NCI-H1694 treated with DMSO at 0.1 percent for 48 hours (cell line): ENCODE measurements around the gene PRM2.

Source experiments
- DNase-seq: peaks from one replicate; lab custom pipeline; 2025; lab: John Stamatoyannopoulos, UW

PRM2 gene

GRCh38 chr16:11248133-11248532 lies 28.1 kb downstream of the PRM2 start:
- peak; percentile 23 for DNase-seq

GRCh38 chr16:11245988-11246387 lies 30.3 kb downstream of the PRM2 start:
- no peak for DNase-seq

- DNase-seq: no peak
Measured at GRCh38 chr16:11245222-11245737, 31.0 kb downstream of the PRM2 start.

GRCh38 chr16:11242658-11243057 lies 33.6 kb downstream of the PRM2 start:
- DNase-seq: peak; percentile 51

GRCh38 chr16:11241480-11242204 lies 34.6 kb downstream of the PRM2 start:
- DNase-seq: no peak

DNA sequence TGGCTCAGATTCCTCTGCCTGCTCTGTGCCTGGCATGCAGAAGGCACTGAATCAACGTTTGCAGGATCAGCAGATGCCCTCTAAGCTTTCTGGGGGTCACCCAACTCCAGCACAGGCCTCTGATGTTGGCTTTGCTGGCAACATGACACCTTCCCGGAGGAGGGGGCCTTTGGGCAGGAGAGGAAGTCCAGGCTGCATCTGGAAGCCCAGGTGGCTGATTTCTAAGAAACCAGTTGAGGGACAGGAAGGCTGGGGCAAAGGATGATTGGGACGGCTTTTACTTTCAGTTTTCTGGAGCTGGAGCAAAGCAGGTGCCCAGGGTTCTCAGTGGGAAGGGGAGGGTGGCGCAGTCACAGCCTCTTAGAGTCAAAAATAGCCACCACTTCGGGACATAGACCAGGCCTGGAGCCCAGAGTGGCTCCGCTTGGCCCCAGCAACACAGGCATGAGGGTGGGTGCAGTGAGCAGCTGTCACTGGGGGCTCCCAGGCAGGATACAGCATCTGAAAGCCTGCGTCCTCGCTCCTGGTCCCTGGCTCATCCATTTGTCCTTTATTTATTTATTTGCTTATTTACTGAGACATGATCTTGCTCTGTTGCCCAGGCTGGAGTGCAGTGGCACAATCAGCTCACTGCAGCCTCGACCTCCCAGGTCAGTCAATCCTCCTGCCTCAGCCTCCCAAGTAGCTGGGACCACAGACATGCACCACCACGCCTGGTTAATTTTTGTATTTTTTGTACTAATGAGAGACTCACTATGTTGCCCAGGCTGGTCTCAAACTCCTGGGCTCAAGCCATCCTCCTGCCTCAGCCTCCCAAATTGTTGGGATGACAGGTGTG lies 35.4 kb downstream of the PRM2 start:
- DNase-seq: no peak

- no peak for DNase-seq
Measured at GRCh38 chr16:11239644-11240632, 36.3 kb downstream of the PRM2 start.

- no peak for DNase-seq
Measured at GRCh38 chr16:11238272-11239202, 37.7 kb downstream of the PRM2 start.

GRCh38 chr16:11236461-11237254 lies 39.6 kb downstream of the PRM2 start:
- DNase-seq: peak; percentile 49

- DNase-seq: no peak
Measured at GRCh38 chr16:11235703-11235991, 40.6 kb downstream of the PRM2 start.

GRCh38 chr16:11234884-11235702 lies 41.2 kb downstream of the PRM2 start:
- no peak for DNase-seq

DNA sequence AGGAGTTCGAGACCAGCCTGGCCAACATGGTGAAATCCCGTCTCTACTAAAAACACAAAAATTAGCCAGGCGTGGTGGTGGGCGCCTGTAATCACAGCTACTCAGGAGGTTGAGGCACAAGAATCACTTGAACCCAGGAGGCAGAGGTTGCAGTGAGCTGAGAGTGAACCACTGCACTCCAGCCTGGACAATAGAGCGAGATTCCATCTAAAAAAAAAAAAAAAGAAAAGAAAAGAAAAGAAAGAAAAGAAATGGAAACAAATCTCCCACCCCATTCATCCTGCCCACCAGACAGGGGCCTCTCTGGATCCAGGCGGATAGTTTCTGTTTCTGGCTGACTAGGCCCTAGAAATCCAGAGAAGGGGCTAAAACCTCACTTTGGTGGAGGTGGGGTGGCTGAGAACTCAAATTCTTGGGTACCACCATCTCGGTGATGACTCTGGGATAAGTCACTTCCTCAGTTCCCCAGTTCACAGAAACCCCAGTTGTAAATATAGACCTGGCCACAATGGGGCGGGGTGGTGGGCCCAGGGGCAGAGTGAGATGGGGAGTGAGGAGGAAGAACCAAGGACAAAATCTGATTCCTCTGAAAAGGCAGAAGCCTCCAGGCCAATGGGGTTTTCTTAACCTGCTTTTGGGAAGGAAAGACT lies 42.4 kb downstream of the PRM2 start:
- no peak for DNase-seq

DNA sequence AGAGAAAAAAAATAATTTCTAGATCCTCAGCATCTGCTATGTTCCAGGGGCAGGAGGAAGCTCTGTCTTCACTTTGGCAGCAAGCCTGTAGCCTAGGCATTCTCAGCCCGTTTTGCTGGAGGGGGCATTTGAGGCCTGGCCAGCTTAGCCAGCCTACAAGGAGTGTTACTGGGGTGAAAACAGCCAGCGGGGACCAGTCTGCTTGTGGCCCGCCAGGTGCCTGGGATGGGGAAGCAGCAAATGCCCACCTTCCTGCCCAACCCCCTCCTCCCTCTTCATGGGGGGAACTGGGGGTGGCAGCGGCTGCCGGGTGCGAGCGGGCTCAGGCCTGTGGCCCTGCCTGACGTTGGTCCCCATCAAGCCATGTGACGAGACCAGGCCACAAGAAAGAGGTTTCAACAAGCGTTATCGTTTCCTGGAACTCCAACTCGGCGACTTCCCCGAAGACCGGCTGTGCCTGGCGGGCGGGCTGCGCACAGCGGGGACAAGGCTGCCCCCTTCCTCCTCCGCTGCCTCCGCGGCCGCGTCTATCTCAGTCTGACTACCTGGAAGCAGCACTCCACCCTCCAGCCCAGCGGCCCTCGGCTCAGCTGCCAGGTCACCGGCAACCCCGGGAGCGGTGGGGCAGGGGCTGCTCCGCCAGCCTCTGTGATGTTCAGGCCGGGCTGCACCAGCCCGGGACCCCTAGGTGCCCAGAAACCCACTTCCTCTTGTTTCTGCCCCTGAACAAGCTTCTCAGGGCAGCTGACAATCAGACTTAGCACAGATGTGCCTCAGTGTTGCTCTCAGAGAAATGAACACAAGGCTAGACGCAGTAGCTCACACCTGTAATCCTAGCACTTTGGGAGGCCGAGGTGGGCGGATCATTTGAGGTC lies 43.2 kb downstream of the PRM2 start:
- no peak for DNase-seq

GRCh38 chr16:11232302-11232851 lies 43.9 kb downstream of the PRM2 start:
- no peak for DNase-seq

DNA sequence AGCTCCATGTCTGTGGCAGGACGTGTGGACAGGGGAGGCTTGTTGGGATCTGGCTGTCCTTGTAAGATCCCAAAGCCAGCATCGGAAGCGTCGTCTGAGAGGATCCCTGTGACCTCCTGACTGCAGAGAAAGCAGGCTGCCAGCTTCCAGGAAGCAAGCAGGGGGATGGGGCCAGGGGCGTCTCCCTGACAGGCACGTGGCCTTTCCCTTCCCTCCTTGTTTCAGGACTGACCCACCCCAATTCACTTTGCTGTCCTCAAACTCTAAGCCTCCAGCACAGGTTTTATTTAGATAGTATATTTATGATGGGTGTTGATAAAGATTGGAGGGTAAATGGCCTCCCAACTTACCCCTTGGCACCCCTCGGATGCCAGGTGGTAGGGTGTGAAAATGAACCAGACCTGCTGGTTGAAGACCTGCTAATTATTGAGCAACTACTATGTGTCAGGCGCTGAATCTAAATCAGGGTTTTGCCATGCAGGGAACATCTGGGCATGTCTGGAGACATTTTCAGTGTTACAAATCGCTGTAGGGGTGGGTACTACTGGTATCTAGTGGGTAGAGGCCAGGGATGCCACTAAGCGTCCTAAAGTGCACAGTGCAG lies 44.8 kb downstream of the PRM2 start:
- DNase-seq: no peak

GRCh38 chr16:11229906-11230305 lies 46.4 kb downstream of the PRM2 start:
- no peak for DNase-seq

DNA sequence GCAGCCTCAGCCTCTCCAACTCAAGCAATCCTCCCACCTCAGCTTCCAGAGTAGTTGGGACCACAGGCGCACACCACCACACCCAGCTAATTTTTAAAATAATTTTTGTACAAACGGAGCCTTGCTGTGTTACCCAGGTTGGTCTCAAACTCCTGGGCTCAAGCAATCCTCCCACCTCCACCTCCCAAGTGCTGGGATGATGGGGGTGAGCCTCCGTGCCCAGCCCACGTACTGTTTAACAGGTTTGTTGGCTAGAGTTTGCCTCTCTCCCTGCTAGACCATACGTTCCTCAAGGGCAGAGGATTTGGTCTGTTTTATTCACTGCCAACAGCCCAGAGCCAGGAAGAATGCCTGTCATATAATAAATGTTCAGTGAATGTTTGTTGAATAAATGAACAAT lies 46.8 kb downstream of the PRM2 start:
- DNase-seq: no peak
